Measurements from ENCODE around the gene C9orf43.
"Not testable (repeated sequence)": the region's sequence is repeated elsewhere in the genome, so short reads cannot be mapped to it uniquely, and the experiment has no call there.

Gene C9orf43

DNA sequence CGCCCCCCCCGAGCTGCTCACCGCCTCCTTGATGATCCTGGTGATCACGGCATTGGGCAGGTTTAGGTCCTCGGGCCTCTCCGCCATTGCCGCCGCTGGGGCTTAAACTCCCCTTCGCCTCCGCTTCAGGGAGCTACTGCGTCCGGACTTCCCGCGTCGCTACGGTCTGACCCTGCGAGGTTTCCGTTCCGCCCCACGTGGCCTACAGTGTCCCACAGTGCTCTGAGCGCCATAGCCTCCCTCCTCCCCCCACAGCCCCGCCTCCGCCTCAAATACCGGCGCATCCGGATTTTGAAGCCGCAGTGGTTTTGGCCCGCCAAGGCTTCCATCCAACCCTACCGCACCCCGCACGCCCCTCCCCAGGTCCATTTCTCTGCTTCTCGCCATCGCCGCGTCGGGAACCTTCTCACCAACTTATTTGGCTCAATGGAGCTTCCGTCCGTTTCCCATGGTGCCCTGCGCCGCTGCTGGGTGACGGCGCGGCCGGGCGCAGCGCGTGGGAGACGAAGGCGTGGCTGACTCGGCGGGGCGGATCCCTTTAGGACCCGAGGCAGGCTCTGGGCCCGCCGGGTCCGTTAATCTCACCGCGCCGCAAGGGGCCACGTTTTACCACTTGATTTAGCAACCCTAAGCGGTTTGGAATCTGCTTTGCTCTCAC, at the start of gene C9orf43, which contains the start of gene POLE3:
Gene C9orf43 (plus strand): TSS at position 541 of the 658 bp plus-strand sequence. CDS start 2,747 bp downstream, outside the sequence.
Gene POLE3 (minus strand): TSS at position 469 of the 658 bp plus-strand sequence. CDS start 382 bp downstream, at position 87.
- no peak for TF ChIP-seq JUND (IDR thresholded peaks at IDR 0.05; ENCODE audit: low read depth)
- in situ Hi-C loops (cut with HindIII; ENCODE audit: low pct_unique_long_range_greater_than_20kb, low sequenced_read_pairs): no loop called here

DNA sequence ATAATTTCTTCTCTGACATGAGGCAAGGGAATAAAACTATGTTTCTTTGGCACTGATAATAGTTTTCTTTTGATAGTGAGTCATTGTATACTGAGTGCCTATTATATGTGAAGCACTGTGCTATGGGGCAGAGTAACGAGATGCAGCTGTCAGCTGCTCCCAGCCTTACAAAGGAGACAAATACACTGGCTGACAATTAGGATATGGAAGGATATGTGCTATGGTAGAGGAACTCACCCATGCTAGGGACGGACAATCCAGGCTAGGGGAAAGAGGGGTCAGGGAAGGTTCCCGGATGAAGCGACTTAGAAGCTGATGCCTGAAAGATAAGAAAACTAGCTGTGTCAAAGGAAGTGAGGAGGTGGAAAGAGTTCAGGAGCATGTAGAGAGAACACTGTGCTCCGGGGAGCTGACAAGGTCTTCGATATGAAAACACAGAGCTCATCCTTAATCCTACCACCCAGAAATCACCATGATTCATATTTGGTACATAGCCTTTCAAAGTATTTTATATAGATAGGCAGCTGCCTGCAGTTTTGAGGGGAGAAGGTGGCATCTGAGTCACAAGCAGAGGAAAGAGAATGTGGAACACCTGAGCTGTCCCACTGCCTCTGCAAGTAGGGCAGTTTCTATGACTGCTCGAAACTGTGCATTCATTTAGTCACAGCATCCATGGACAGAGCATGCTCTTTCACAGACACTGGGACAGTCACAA, 49.1 kb upstream of the C9orf43 start:
- DNase-seq (ENCODE audit: low read depth in 1 of 2, low spot score in 1 of 2): no peak
- no peak for TF ChIP-seq JUND (IDR thresholded peaks at IDR 0.05; ENCODE audit: low read depth)
- in situ Hi-C loops (cut with HindIII; ENCODE audit: low pct_unique_long_range_greater_than_20kb, low sequenced_read_pairs): no loop called here

More for the DNA sequence above, at the start of gene C9orf43, which contains the start of gene POLE3:
- DNase-seq (ENCODE audit: low read depth in 1 of 2, low spot score in 1 of 2): peak; percentile 83 to 98

- DNase-seq (ENCODE audit: low read depth in 1 of 2, low spot score in 1 of 2): no peak
- no peak for TF ChIP-seq JUND (IDR thresholded peaks at IDR 0.05; ENCODE audit: low read depth)
- in situ Hi-C loops (cut with HindIII; ENCODE audit: low pct_unique_long_range_greater_than_20kb, low sequenced_read_pairs): no loop called here
Observed at GRCh38 chr9:113363336-113363735, 47.2 kb upstream of the C9orf43 start.

DNA sequence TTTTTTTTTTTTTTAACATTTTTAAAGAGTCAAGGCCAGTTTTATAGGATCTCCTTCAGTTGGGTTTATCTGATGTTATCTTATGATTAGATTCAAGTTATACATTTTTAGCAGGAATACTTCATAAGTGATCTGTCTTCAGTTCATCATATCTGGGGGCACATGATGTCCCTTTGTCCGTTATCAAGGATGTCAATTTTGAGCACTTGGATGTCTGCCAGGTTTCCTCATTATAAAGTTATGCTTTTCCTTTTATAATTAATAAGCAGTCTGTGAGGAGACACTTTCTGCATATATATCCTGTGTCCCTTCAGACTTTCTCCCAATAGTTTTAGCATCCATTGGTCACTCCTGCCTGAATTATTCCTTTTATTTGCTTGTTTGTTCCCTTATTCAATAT, 45.6 kb upstream of the C9orf43 start:
- in situ Hi-C loops (cut with HindIII; ENCODE audit: low pct_unique_long_range_greater_than_20kb, low sequenced_read_pairs): no loop called here
- TF ChIP-seq JUND (IDR thresholded peaks at IDR 0.05; ENCODE audit: low read depth): no peak
- no peak for DNase-seq (ENCODE audit: low read depth in 1 of 2, low spot score in 1 of 2)

DNA sequence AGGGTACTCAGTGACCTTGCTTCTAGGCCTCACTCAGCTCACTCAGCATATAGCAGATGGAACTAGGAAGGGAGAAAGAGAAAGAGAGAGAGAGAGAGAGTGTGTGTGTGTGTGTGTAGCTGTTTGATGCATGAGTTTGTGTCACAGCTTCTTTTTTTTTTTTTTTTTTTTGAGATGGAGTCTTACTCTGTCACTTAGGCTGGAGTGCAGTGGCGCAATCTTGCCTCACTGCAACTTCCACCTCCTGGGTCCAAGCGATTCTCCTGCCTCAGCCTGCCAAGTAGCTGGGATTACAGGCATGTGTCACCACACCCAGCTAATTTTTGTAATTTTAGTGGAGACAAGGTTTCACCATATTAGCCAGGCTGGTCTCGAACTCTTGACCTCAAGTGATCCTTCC, 44.9 kb upstream of the C9orf43 start:
- DNase-seq (ENCODE audit: low read depth in 1 of 2, low spot score in 1 of 2); in situ Hi-C loops (cut with HindIII; ENCODE audit: low pct_unique_long_range_greater_than_20kb, low sequenced_read_pairs): not testable (repeated sequence)

- no peak for DNase-seq (ENCODE audit: low read depth in 1 of 2, low spot score in 1 of 2)
- in situ Hi-C loops (cut with HindIII; ENCODE audit: low pct_unique_long_range_greater_than_20kb, low sequenced_read_pairs): no loop called here
- TF ChIP-seq JUND (IDR thresholded peaks at IDR 0.05; ENCODE audit: low read depth): no peak
Observed at GRCh38 chr9:113368348-113368981, 42.1 kb upstream of the C9orf43 start.

- no peak for TF ChIP-seq JUND (IDR thresholded peaks at IDR 0.05; ENCODE audit: low read depth)
- DNase-seq (ENCODE audit: low read depth in 1 of 2, low spot score in 1 of 2): no peak
- in situ Hi-C loops (cut with HindIII; ENCODE audit: low pct_unique_long_range_greater_than_20kb, low sequenced_read_pairs): no loop called here
Observed at GRCh38 chr9:113368982-113369854, 41.3 kb upstream of the C9orf43 start.

- no peak for TF ChIP-seq JUND (IDR thresholded peaks at IDR 0.05; ENCODE audit: low read depth)
- DNase-seq (ENCODE audit: low read depth in 1 of 2, low spot score in 1 of 2): no peak
- in situ Hi-C loops (cut with HindIII; ENCODE audit: low pct_unique_long_range_greater_than_20kb, low sequenced_read_pairs): no loop called here
Observed at GRCh38 chr9:113369855-113370140, 40.7 kb upstream of the C9orf43 start.

DNA sequence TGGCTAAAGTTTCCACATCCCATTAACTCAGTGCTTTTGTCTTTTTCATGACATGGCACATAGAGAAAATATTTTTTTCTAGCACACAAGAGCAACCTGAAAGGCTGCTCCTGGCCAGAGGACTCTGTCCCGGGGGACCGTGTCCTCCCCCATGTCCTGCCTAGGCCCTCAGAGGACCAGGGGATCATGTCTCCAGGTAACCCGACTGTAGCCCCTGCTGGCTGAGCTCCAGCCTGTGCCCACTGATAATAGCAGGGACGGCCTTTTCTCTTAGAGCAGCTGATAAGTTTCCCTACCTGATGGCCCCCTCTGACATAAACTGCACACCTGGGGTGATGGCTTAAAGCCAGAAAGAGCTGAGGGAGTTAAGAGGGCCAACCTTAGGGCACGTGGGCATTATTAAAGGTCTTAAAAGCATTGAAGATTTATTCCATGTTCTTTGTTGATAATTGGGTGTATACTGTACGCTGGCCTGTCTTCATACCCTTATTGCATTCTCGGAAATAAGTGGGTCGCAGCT, 39.7 kb upstream of the C9orf43 start:
- DNase-seq (ENCODE audit: low read depth in 1 of 2, low spot score in 1 of 2): no peak
- in situ Hi-C loops (cut with HindIII; ENCODE audit: low pct_unique_long_range_greater_than_20kb, low sequenced_read_pairs): no loop called here
- no peak for TF ChIP-seq JUND (IDR thresholded peaks at IDR 0.05; ENCODE audit: low read depth)

GRCh38 chr9:113372059-113372458, 38.5 kb upstream of the C9orf43 start:
- no peak for DNase-seq (ENCODE audit: low read depth in 1 of 2, low spot score in 1 of 2)
- no peak for TF ChIP-seq JUND (IDR thresholded peaks at IDR 0.05; ENCODE audit: low read depth)
- in situ Hi-C loops (cut with HindIII; ENCODE audit: low pct_unique_long_range_greater_than_20kb, low sequenced_read_pairs): no loop called here

GRCh38 chr9:113373256-113373655, 37.3 kb upstream of the C9orf43 start:
- in situ Hi-C loops (cut with HindIII; ENCODE audit: low pct_unique_long_range_greater_than_20kb, low sequenced_read_pairs): no loop called here
- no peak for DNase-seq (ENCODE audit: low read depth in 1 of 2, low spot score in 1 of 2)
- TF ChIP-seq JUND (IDR thresholded peaks at IDR 0.05; ENCODE audit: low read depth): no peak

DNA sequence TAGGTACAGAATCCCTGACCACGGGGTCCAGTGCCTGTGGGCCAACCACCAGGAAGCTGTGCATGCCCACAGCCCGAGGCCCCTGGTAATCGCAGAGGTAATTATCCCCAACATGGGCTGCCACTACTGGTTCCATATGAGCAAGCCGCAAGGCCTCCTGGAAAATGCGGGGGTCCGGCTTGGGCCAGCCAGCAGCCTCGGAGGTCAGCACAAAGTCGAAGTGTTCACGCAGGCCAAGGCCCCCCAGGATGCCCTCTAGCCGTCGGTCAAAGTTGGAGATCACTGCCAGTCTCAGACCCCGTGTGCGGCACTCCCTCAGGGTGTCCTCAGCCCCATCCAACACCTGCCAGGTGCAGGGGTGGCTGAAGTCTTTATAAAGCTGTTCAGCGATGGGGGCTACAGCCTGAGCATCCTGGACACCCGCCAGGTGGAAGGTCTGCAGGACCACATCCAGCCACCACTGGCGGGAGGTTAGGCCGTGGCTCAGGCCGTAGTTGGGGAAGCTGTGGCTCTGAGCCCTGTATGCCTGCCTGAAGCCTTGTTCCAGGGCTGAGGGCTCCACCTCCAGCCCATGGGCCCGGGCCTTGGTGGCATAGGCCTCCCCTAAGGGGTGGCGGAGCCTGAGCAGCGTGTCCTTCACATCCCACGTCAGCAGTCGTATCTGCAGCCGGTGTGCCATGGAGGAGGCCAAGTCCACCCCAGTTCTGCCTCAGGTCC, 36.7 kb upstream of the C9orf43 start:
- DNase-seq (ENCODE audit: low read depth in 1 of 2, low spot score in 1 of 2): no peak
- no peak for TF ChIP-seq JUND (IDR thresholded peaks at IDR 0.05; ENCODE audit: low read depth)
- in situ Hi-C loops (cut with HindIII; ENCODE audit: low pct_unique_long_range_greater_than_20kb, low sequenced_read_pairs): no loop called here

Data from T47D (cell line).